ENCODE results near the gene ANXA11. TPM values are rescaled to one million over a fixed set of nuclear protein-coding genes. Genes with fewer than 3 reads are reported as not detected.

The ANXA11 gene
- total and polyA plus RNA-seq, 2 of the 8 experiments (the other 6 are each of a cell fraction or from before 2014, with no cell fraction given): 40.5 to 84.9 TPM

- TF ChIP-seq ATF2 (IDR thresholded peaks at IDR 0.05; ENCODE audit: low read length) (no peak), KDM1A (IDR thresholded peaks at IDR 0.05; ENCODE audit: borderline replicate concordance, low read length) (no peak; the same call in 1 of the 2 replicates)
These were observed 40.7 kb downstream of the ANXA11 start (continued) for GRCh38 chr10:80164596-80164995.
